AG10803 (cell line): ENCODE data around the gene RPS18.
A peak's percentile ranks its signal among the peaks of the same experiment; 100 is the strongest.

Experiments
- DNase-seq: peaks from one replicate; pipeline ENCODE4 v3.0.0; 2010; ENCODE audit warnings: low read depth
- H3K4me3 ChIP-seq: 2 replicates; pipeline ENCODE4 v1.5.1; 2011; ENCODE audit warnings: mild to moderate bottlenecking, low read length, control low read depth
- CTCF ChIP-seq: conservative IDR thresholded peaks from 2 replicates; pipeline ENCODE4 v1.5.1; 2011; ENCODE audit warnings: mild to moderate bottlenecking, low read length, control low read depth, inconsistent platforms

The RPS18 gene

GRCh38 chr6:33317419-33317668 is 45.5 kb downstream of the RPS18 start:
- peak overlapping the region; percentile 79 for H3K4me3 ChIP-seq
- TF ChIP-seq CTCF: no peak
- no peak for DNase-seq

- no peak for TF ChIP-seq CTCF
- peak; percentile 99 for DNase-seq
- peak within 1 kb of the TSS; percentile 79 for H3K4me3 ChIP-seq
Observed at GRCh38 chr6:33317669-33318425, 46.0 kb downstream of the RPS18 start, which contains the start of gene ZBTB22. Gene ZBTB22 (minus strand): TSS chr6:33317744. CDS start chr6:33316916, 828 bp downstream.

- DNase-seq: no peak
- H3K4me3 ChIP-seq: peak overlapping the region; percentile 79
- TF ChIP-seq CTCF: no peak
Observed at GRCh38 chr6:33318426-33319073, 46.7 kb downstream of the RPS18 start.

- TF ChIP-seq CTCF: no peak
- DNase-seq: no peak
- no peak overlapping the region for H3K4me3 ChIP-seq
Observed at GRCh38 chr6:33319939-33320314, 48.1 kb downstream of the RPS18 start.

GRCh38 chr6:33320315-33321181 is 48.7 kb downstream of the RPS18 start:
- no peak for TF ChIP-seq CTCF
- no peak overlapping the region for H3K4me3 ChIP-seq
- peak; percentile 28 for DNase-seq

GRCh38 chr6:33321227-33321626 is 49.4 kb downstream of the RPS18 start:
- H3K4me3 ChIP-seq: peak overlapping the region; percentile 80
- no peak for TF ChIP-seq CTCF
- no peak for DNase-seq
